Measurements from ENCODE around the gene ZNF124. TPM values are rescaled to one million over a fixed set of nuclear protein-coding genes. Genes with fewer than 3 reads are reported as not detected.

The ZNF124 gene
- total and polyA plus RNA-seq, 2 of the 13 experiments (the other 11 are each of a cell fraction or from before 2014, with no cell fraction given): 9.7 to 134 TPM

GRCh38 chr1:247210376-247211117 is 38.7 kb upstream of the ZNF124 start (continued):
- TF ChIP-seq TFDP2 (CRISPR knock-in tag; IDR thresholded peaks at IDR 0.05): peak; percentile 76; the same call in 1 of the 2 replicates
- TF ChIP-seq ZNF567 (CRISPR knock-in tag; IDR thresholded peaks at IDR 0.05; ENCODE audit: borderline replicate concordance): no peak
- no peak; the same call in 1 of the 2 replicates for TF ChIP-seq ZMYM3 (CRISPR knock-in tag; IDR thresholded peaks at IDR 0.05)
- no peak for TF ChIP-seq AFF4 (CRISPR knock-in tag; IDR thresholded peaks at IDR 0.05)
- peak; percentile 46; the same call in 1 of the 2 replicates for TF ChIP-seq PHF20 (CRISPR knock-in tag; IDR thresholded peaks at IDR 0.05)
- no peak for TF ChIP-seq ZNF644 (CRISPR knock-in tag; IDR thresholded peaks at IDR 0.05; ENCODE audit: low read depth)
- no peak for TF ChIP-seq SNAPC2 (CRISPR knock-in tag; IDR thresholded peaks at IDR 0.05)
- TF ChIP-seq PTBP1 (IDR thresholded peaks at IDR 0.05; ENCODE audit: low read depth, low read length, poor library complexity, severe bottlenecking): no peak
- TF ChIP-seq NFATC3 (CRISPR knock-in tag; IDR thresholded peaks at IDR 0.05): no peak
- 0 out of 2 replicates have a peak, but pooled peaks have one; percentile 66 for TF ChIP-seq ZNF784 (CRISPR knock-in tag; IDR thresholded peaks at IDR 0.05; ENCODE audit: borderline replicate concordance)
- no peak for TF ChIP-seq ZNF776 (CRISPR knock-in tag; IDR thresholded peaks at IDR 0.05)
- peak; percentile 67 for TF ChIP-seq KMT2A (CRISPR knock-in tag; IDR thresholded peaks at IDR 0.05)
- TF ChIP-seq NR2F2 (IDR thresholded peaks at IDR 0.05; ENCODE audit: borderline replicate concordance, low read depth): peak; percentile 33; the same call in 1 of the 2 replicates
- no peak for TF ChIP-seq SMC3 (IDR thresholded peaks at IDR 0.05; ENCODE audit: low read length)
- peak; percentile 42; the same call in 1 of the 2 replicates for TF ChIP-seq SKIL (CRISPR knock-in tag; IDR thresholded peaks at IDR 0.05; ENCODE audit: borderline replicate concordance)
- TF ChIP-seq HES4 (CRISPR knock-in tag; IDR thresholded peaks at IDR 0.05; ENCODE audit: borderline replicate concordance): peak; percentile 58; the same call in 1 of the 2 replicates
- 0 out of 2 replicates have a peak, but pooled peaks have one; percentile 54 for TF ChIP-seq BATF2 (CRISPR knock-in tag; IDR thresholded peaks at IDR 0.05)
- peak; percentile 86 for TF ChIP-seq SP4 (CRISPR knock-in tag; IDR thresholded peaks at IDR 0.05)
- TF ChIP-seq DRAP1 (CRISPR knock-in tag; IDR thresholded peaks at IDR 0.05): peak; percentile 64
- TF ChIP-seq FOSL1 (CRISPR knock-in tag; IDR thresholded peaks at IDR 0.05; ENCODE audit: borderline replicate concordance): no peak

All from HepG2 (cell line).